ENCODE data around the gene MAP1B. TPM values are rescaled to one million over a fixed set of nuclear protein-coding genes. Genes with fewer than 3 reads are reported as not detected.
A peak's percentile ranks its signal among the peaks of the same experiment; 100 is the strongest.

Gene MAP1B
- total and polyA plus RNA-seq, 9 of the 15 experiments (the other 6 are each of a cell fraction or from before 2014, with no cell fraction given) = 5.2 to 66.1 (median 17.3) TPM

- no peak for TF ChIP-seq ZNF655 (CRISPR knock-in tag; IDR thresholded peaks at IDR 0.05)
- TF ChIP-seq TOE1 (IDR thresholded peaks at IDR 0.05; ENCODE audit: borderline replicate concordance) = no peak
- no peak for TF ChIP-seq TOE1 (CRISPR knock-in tag; IDR thresholded peaks at IDR 0.05; ENCODE audit: borderline replicate concordance, low read depth)
- TF ChIP-seq ZNF3 (CRISPR knock-in tag; IDR thresholded peaks at IDR 0.05) = no peak
- TF ChIP-seq POLR2B (IDR thresholded peaks at IDR 0.05; ENCODE audit: low read depth, partially characterized antibody) = no peak
- TF ChIP-seq ZBTB49 (CRISPR knock-in tag; IDR thresholded peaks at IDR 0.05; ENCODE audit: borderline replicate concordance) = no peak
- TF ChIP-seq ELK1 (CRISPR knock-in tag; IDR thresholded peaks at IDR 0.05) = no peak
- no peak for TF ChIP-seq PBX2 (CRISPR knock-in tag; IDR thresholded peaks at IDR 0.05; ENCODE audit: low read depth)
- TF ChIP-seq PBX2 (tag; conservative IDR thresholded peaks at IDR 0.05; ENCODE audit: low read depth) = no peak
- TF ChIP-seq ZFP91 (CRISPR knock-in tag; IDR thresholded peaks at IDR 0.05) = no peak
- TF ChIP-seq DDX20 (tag; IDR thresholded peaks at IDR 0.05; ENCODE audit: low read depth) = no peak
- TF ChIP-seq RBM34 (IDR thresholded peaks at IDR 0.05; ENCODE audit: borderline replicate concordance, insufficient read depth, low read length) = no peak
- no peak for TF ChIP-seq ZNF449 (CRISPR knock-in tag; IDR thresholded peaks at IDR 0.05)
- peak; percentile 65 for TF ChIP-seq ZNF384 (IDR thresholded peaks at IDR 0.05; ENCODE audit: low read depth, low read length)
Measured at GRCh38 chr5:72248410-72248981, 141.2 kb downstream of the MAP1B start (continued).

All from K562 (cell line).